ENCODE results near the gene TCF25. TPM values are rescaled to one million over a fixed set of nuclear protein-coding genes. Genes with fewer than 3 reads are reported as not detected.
A peak's percentile ranks its signal among the peaks of the same experiment; 100 is the strongest.

TCF25 gene
- total RNA-seq, 1 donor from 2014 or later: 193 TPM

- H3K27ac ChIP-seq (ENCODE audit: low read depth, low read length): peak within 1 kb of the TSS; percentile 14
- DNase-seq (ENCODE audit: low read depth) (peak; percentile 18), FAIRE-seq (no peak)
- H3K4me1 ChIP-seq (ENCODE audit: insufficient read depth, low read length): peaks cover 47% of the 10 kb centered on the region
- Mint-ChIP-seq H3K4me3 (ENCODE audit: unreplicated experiment) (peak within 1 kb of the TSS; percentile 50), H3K4me1 (ENCODE audit: low read depth, unreplicated experiment) (peaks cover 20% of the 10 kb centered on the region), H3K9me3 (ENCODE audit: unreplicated experiment) (no peaks in the 10 kb centered on the region), H3K27ac (ENCODE audit: unreplicated experiment) (peak within 1 kb of the TSS; percentile 84), H3K27me3 (ENCODE audit: low read depth, unreplicated experiment) (no peaks in the 10 kb centered on the region), H3K36me3 (ENCODE audit: low read depth, unreplicated experiment) (peaks cover 2% of the 10 kb centered on the region)
- peaks cover 23% of the 10 kb centered on the region for H3K79me2 ChIP-seq (ENCODE audit: insufficient read depth, low read length)
- no peaks in the 10 kb centered on the region for H3K27me3 ChIP-seq (ENCODE audit: insufficient read depth, low read length)
- no peaks in the 10 kb centered on the region for H3K9me3 ChIP-seq (ENCODE audit: insufficient read depth, low read depth, low read length)
- H3K4me3 ChIP-seq (ENCODE audit: insufficient read depth, low read depth, low read length): peak within 1 kb of the TSS; percentile 48
- peak within 1 kb of the TSS; percentile 84 for H3K4me2 ChIP-seq (ENCODE audit: low read length)
- H3K9ac ChIP-seq (ENCODE audit: low read length): peak within 1 kb of the TSS; percentile 42
- peak; percentile 40 for TF ChIP-seq CTCF (IDR thresholded peaks at IDR 0.05; ENCODE audit: insufficient read depth, low read depth, low read length)
- TF ChIP-seq EZH2 (IDR thresholded peaks at IDR 0.05; ENCODE audit: insufficient read depth, low read length): no peak
- H3K36me3 ChIP-seq (ENCODE audit: insufficient read depth, low read length): no peaks in the 10 kb centered on the region
- peak within 1 kb of the TSS; percentile 30 for H2AFZ ChIP-seq (ENCODE audit: low read depth, low read length)
- H4K20me1 ChIP-seq (ENCODE audit: insufficient read depth, low read length): peaks cover 12% of the 10 kb centered on the region
Measured at GRCh38 chr16:89918453-89919347, 45.3 kb downstream of the TCF25 start, which contains the start of gene MC1R. MC1R (plus strand) TSS chr16:89918862; CDS start chr16:89919259, 397 bp downstream.

GRCh38 chr16:89919535-89920406 lies 46.4 kb downstream of the TCF25 start:
- Mint-ChIP-seq H3K36me3 (ENCODE audit: low read depth, unreplicated experiment) (peaks cover 2% of the 10 kb centered on the region), H3K4me1 (ENCODE audit: low read depth, unreplicated experiment) (peaks cover 20% of the 10 kb centered on the region), H3K9me3 (ENCODE audit: unreplicated experiment) (no peaks in the 10 kb centered on the region), H3K27me3 (ENCODE audit: low read depth, unreplicated experiment) (no peaks in the 10 kb centered on the region), H3K27ac (ENCODE audit: unreplicated experiment) (peak overlapping the region; percentile 53), H3K4me3 (ENCODE audit: unreplicated experiment) (peak overlapping the region; percentile 57)
- Histone ChIP-seq H2AFZ (ENCODE audit: low read depth, low read length) (no peak overlapping the region), H3K79me2 (ENCODE audit: insufficient read depth, low read length) (peaks cover 33% of the 10 kb centered on the region), H3K27me3 (ENCODE audit: insufficient read depth, low read length) (no peaks in the 10 kb centered on the region), H3K4me3 (ENCODE audit: insufficient read depth, low read depth, low read length) (no peak overlapping the region), H3K9me3 (ENCODE audit: insufficient read depth, low read depth, low read length) (no peaks in the 10 kb centered on the region), H3K36me3 (ENCODE audit: insufficient read depth, low read length) (no peaks in the 10 kb centered on the region), H3K27ac (ENCODE audit: low read depth, low read length) (no peak overlapping the region), H3K4me1 (ENCODE audit: insufficient read depth, low read length) (peaks cover 47% of the 10 kb centered on the region), H3K9ac (ENCODE audit: low read length) (peak overlapping the region; percentile 46), H3K4me2 (ENCODE audit: low read length) (peak overlapping the region; percentile 100), H4K20me1 (ENCODE audit: insufficient read depth, low read length) (peaks cover 14% of the 10 kb centered on the region)
- DNase-seq (ENCODE audit: low read depth) (no peak), FAIRE-seq (no peak)
- no peak for TF ChIP-seq CTCF (IDR thresholded peaks at IDR 0.05; ENCODE audit: insufficient read depth, low read depth, low read length)
- no peak for TF ChIP-seq EZH2 (IDR thresholded peaks at IDR 0.05; ENCODE audit: insufficient read depth, low read length)

Data from astrocyte (in vitro differentiated cells and primary cell).